PFSK-1 (cell line): ENCODE measurements around the gene CCDC106.

Source experiments
- POLR2AphosphoS5 ChIP-seq: IDR thresholded peaks from 2 replicates; pipeline ENCODE4 v1.6.1; 2012; ENCODE audit warnings: low read depth, mild to moderate bottlenecking, control low read depth, low read length, moderate library complexity
- REST ChIP-seq, 2 experiments: IDR thresholded peaks; 2 replicates each; pipeline versions ENCODE4 v1.6.1 to v1.8.0; 2011 to 2012; ENCODE audit warnings: low read depth in 2 of 2, low read length in 2 of 2, control low read depth in 1 of 2, inconsistent platforms in 1 of 2, mild to moderate bottlenecking in 1 of 2, moderate library complexity in 1 of 2; ENCODE audit not compliant: insufficient read depth in 1 of 2
- SIN3A ChIP-seq: IDR thresholded peaks from 2 replicates; pipeline ENCODE4 v1.6.1; 2012; ENCODE audit warnings: mild to moderate bottlenecking, low read length, moderate library complexity, borderline replicate concordance; ENCODE audit not compliant: insufficient read depth
- TAF1 ChIP-seq: IDR thresholded peaks from 2 replicates; pipeline ENCODE4 v1.6.1; 2012; ENCODE audit warnings: low read length, control low read depth, borderline replicate concordance; ENCODE audit not compliant: insufficient read depth

DNA sequence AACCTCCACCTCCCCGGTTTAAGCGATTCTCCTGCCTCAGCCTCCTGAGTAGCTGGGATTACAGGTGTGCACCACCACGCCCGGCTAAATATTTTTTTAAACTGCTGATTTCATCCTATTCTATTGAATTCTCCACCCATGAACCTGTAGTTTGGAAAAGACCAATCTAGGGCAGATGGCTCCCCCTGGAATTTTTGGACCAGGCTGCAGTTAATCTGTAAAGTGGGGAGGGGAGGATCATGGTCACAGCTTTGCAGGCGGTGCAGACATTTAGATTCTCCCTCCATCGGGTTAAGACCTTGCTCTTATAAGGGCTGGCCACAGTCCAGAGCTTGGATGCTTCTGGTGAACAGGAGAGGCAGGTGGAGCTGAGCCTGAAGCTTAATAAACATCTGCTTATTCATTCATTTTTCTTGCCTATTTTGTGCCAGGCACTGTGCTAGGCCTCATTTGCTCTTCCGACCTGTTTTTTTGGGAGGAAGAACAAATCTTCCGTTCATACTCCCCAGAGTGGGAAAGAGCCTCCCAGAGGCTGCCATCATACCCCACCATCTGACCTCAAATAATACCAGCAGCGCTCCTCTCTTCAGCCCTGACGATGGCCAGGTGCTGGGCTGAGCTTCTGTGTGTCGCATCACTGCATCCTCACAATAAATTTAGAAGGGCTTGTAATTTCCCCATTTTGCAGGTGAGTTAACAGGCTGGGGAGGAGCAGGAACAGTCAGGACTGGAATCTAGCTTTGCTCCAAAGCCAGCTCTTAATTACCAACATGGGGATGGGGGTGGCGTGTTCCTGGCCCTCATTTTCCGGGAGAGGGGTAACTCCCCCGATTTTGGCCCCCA is 902 bp upstream of the CCDC106 start:
- peak; percentile 44; the same call in 1 of the 2 replicates for TF ChIP-seq POLR2AphosphoS5
- TF ChIP-seq TAF1: no peak
- TF ChIP-seq SIN3A: no peak
- no peak for TF ChIP-seq REST (IDR thresholded peaks at IDR 0.05; ENCODE audit: insufficient read depth in 1 of 2, low read depth in 2 of 2, low read length in 2 of 2)
